SK-N-SH treated with all-trans-retinoic acid at 6 μM for 48 hours (cell line): Measurements from ENCODE around the gene BRF1.

Experiments
- ATAC-seq: fragments of 200-7000 bp; cut with Tn5 transposase; 3 replicates; pipeline ENCODE4 v1.9.1; 2020; ENCODE audit warnings: mild to moderate bottlenecking, moderate library complexity
- ARNTL ChIP-seq: fragments of 450-650 bp; formaldehyde crosslinking; IDR thresholded peaks from 2 replicates; pipeline ENCODE4 v1.5.0; 2020; ENCODE audit warnings: low read depth, mild to moderate bottlenecking, moderate library complexity, borderline replicate concordance
- BACH2 ChIP-seq: fragments of 250-450 bp; sonication (Bioruptor Pico); IDR thresholded peaks from 2 replicates; pipeline ENCODE4 v1.9.0; 2021; ENCODE audit warnings: mild to moderate bottlenecking, borderline replicate concordance
- CREB5 ChIP-seq: fragments of 250-450 bp; sonication (Bioruptor Pico); IDR thresholded peaks from 2 replicates; pipeline ENCODE4 v1.5.1; 2020; ENCODE audit warnings: low read depth, mild to moderate bottlenecking, moderate library complexity
- CSDC2 ChIP-seq: fragments of 250-450 bp; sonication (Bioruptor Pico); IDR thresholded peaks from 2 replicates; pipeline ENCODE4 v1.5.0; 2020; ENCODE audit warnings: mild to moderate bottlenecking, moderate library complexity
- ESRRG ChIP-seq: fragments of 250-450 bp; sonication (Bioruptor Pico); IDR thresholded peaks from 2 replicates; pipeline ENCODE4 v1.6.1; 2021; ENCODE audit warnings: mild to moderate bottlenecking
- GLIS3 ChIP-seq: fragments of 250-450 bp; sonication (Bioruptor Pico); IDR thresholded peaks from 2 replicates; pipeline ENCODE4 v1.5.0; 2020; ENCODE audit warnings: mild to moderate bottlenecking, moderate library complexity
- ISL1 ChIP-seq: fragments of 250-450 bp; sonication (Bioruptor Pico); IDR thresholded peaks from 2 replicates; pipeline ENCODE4 v2.1.2; 2022; ENCODE audit warnings: mild to moderate bottlenecking, moderate library complexity
- PATZ1 ChIP-seq: fragments of 250-450 bp; sonication (Bioruptor Pico); IDR thresholded peaks from 2 replicates; pipeline ENCODE4 v1.8.0; 2020; ENCODE audit warnings: mild to moderate bottlenecking, moderate library complexity, borderline replicate concordance
- POU6F1 ChIP-seq: fragments of 250-450 bp; sonication (Bioruptor Pico); IDR thresholded peaks from 2 replicates; pipeline ENCODE4 v1.8.0; 2021; ENCODE audit warnings: low read depth, mild to moderate bottlenecking, moderate library complexity, borderline replicate concordance
- SNAI2 ChIP-seq: fragments of 250-450 bp; sonication (Bioruptor Pico); IDR thresholded peaks from 2 replicates; pipeline ENCODE4 v1.5.0; 2020; ENCODE audit warnings: mild to moderate bottlenecking, moderate library complexity
- TCF4 ChIP-seq: fragments of 250-450 bp; sonication (Bioruptor Pico); IDR thresholded peaks from 2 replicates; pipeline ENCODE4 v1.8.0; 2021; ENCODE audit warnings: mild to moderate bottlenecking, moderate library complexity, borderline replicate concordance
- ZC3H10 ChIP-seq: fragments of 250-450 bp; sonication (Bioruptor Pico); IDR thresholded peaks from 2 replicates; pipeline ENCODE4 v1.5.1; 2021; ENCODE audit warnings: mild to moderate bottlenecking, moderate library complexity
- ZFP3 ChIP-seq: fragments of 250-450 bp; sonication (Bioruptor Pico); IDR thresholded peaks from 2 replicates; pipeline ENCODE4 v1.5.0; 2020; ENCODE audit warnings: mild to moderate bottlenecking, moderate library complexity
- ZFP30 ChIP-seq: fragments of 450-650 bp; formaldehyde crosslinking; IDR thresholded peaks from 2 replicates; pipeline ENCODE4 v1.5.0; 2022; ENCODE audit warnings: mild to moderate bottlenecking, moderate library complexity
- ZNF565 ChIP-seq: fragments of 450-650 bp; formaldehyde crosslinking; conservative IDR thresholded peaks from 2 replicates; pipeline ENCODE4 v1.5.0; 2020; ENCODE audit warnings: low read depth, mild to moderate bottlenecking, moderate library complexity
- ZNF70 ChIP-seq: fragments of 450-650 bp; formaldehyde crosslinking; IDR thresholded peaks from 2 replicates; pipeline ENCODE4 v1.5.0; 2020; ENCODE audit warnings: mild to moderate bottlenecking, moderate library complexity
- ZNF8 ChIP-seq: fragments of 450-650 bp; formaldehyde crosslinking; IDR thresholded peaks from 2 replicates; pipeline ENCODE4 v1.5.0; 2020; ENCODE audit warnings: mild to moderate bottlenecking, moderate library complexity
- TF ChIP-seq, protein P1 (sequence below): fragments of 250-450 bp; sonication (Bioruptor Pico); IDR thresholded peaks from 2 replicates; pipeline ENCODE4 v1.5.0; 2020; ENCODE audit warnings: mild to moderate bottlenecking, moderate library complexity
- TF ChIP-seq, protein P2 (sequence below): fragments of 250-450 bp; sonication (Bioruptor Pico); IDR thresholded peaks from 2 replicates; pipeline ENCODE4 v1.5.1; 2021; ENCODE audit warnings: mild to moderate bottlenecking, moderate library complexity

BRF1 gene

GRCh38 chr14:105324080-105324778 lies 23.4 kb upstream of the BRF1 start:
- ATAC-seq, result no peak
- TF ChIP-seq ARNTL (CRISPR knock-in tag), result no peak
- no peak for TF ChIP-seq ZNF8
- TF ChIP-seq GLIS3, result no peak
- TF ChIP-seq ZC3H10 (CRISPR knock-in tag), result no peak
- TF ChIP-seq BACH2 (CRISPR knock-in tag), result no peak
- TF ChIP-seq, protein P1, sequence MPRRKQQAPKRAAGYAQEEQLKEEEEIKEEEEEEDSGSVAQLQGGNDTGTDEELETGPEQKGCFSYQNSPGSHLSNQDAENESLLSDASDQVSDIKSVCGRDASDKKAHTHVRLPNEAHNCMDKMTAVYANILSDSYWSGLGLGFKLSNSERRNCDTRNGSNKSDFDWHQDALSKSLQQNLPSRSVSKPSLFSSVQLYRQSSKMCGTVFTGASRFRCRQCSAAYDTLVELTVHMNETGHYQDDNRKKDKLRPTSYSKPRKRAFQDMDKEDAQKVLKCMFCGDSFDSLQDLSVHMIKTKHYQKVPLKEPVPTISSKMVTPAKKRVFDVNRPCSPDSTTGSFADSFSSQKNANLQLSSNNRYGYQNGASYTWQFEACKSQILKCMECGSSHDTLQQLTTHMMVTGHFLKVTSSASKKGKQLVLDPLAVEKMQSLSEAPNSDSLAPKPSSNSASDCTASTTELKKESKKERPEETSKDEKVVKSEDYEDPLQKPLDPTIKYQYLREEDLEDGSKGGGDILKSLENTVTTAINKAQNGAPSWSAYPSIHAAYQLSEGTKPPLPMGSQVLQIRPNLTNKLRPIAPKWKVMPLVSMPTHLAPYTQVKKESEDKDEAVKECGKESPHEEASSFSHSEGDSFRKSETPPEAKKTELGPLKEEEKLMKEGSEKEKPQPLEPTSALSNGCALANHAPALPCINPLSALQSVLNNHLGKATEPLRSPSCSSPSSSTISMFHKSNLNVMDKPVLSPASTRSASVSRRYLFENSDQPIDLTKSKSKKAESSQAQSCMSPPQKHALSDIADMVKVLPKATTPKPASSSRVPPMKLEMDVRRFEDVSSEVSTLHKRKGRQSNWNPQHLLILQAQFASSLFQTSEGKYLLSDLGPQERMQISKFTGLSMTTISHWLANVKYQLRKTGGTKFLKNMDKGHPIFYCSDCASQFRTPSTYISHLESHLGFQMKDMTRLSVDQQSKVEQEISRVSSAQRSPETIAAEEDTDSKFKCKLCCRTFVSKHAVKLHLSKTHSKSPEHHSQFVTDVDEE (CRISPR knock-in tag), result no peak
- TF ChIP-seq ISL1 (CRISPR knock-in tag), result no peak
- TF ChIP-seq CSDC2, result no peak

- TF ChIP-seq POU6F1 (CRISPR knock-in tag) (no peak), TCF4 (CRISPR knock-in tag) (no peak), PATZ1 (CRISPR knock-in tag) (no peak), CREB5 (CRISPR knock-in tag) (no peak), GLIS3 (no peak), SNAI2 (CRISPR knock-in tag) (no peak), ZNF70 (CRISPR knock-in tag) (no peak), ESRRG (no peak), CSDC2 (no peak), ARNTL (CRISPR knock-in tag) (no peak), ZFP3 (CRISPR knock-in tag) (no peak), ZNF8 (no peak), ZFP30 (CRISPR knock-in tag) (no peak)
- TF ChIP-seq, protein P2, sequence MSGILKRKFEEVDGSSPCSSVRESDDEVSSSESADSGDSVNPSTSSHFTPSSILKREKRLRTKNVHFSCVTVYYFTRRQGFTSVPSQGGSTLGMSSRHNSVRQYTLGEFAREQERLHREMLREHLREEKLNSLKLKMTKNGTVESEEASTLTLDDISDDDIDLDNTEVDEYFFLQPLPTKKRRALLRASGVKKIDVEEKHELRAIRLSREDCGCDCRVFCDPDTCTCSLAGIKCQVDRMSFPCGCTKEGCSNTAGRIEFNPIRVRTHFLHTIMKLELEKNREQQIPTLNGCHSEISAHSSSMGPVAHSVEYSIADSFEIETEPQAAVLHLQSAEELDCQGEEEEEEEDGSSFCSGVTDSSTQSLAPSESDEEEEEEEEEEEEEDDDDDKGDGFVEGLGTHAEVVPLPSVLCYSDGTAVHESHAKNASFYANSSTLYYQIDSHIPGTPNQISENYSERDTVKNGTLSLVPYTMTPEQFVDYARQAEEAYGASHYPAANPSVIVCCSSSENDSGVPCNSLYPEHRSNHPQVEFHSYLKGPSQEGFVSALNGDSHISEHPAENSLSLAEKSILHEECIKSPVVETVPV (CRISPR knock-in tag), result no peak
- TF ChIP-seq, all 23 proteins: peak for 0
- ATAC-seq, result no peak
Measured at GRCh38 chr14:105323663-105324062, 22.9 kb upstream of the BRF1 start.

DNA sequence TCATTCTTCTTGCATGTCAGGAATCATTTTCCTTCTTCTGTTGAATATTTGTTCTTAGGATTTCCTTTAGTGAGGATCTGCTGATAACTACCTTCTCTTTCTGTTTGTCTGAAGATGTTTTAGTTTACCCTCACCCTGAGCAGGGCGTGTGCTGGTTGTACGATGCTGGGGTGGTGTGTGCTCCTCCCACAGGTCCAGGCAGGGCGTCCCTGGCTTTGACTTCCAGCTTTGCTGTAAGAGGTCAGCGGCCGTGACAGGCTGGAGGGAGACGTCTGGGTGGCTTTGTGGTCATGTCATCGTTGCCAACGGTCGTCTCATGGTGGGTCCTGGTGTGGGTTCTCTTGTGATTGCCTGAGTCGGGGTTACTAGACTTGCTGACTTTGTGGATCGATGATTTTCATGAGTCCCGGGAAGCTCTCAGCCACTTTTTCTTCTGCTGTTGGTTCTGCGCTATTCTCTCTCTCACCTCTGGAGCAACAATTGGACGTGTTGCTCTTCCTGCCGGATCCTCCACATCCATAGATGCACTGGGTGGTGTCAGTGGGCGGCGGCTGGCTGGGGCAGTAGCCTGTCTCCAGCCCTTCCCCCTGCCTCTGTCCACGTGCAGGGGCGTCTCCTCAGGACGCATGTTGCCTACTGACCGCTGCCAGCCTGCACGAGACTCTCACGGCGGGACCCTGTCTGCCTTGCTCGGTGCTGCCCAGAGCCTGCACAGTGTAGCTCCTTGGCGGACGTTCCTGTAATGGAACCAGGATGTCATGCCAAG lies 22.2 kb upstream of the BRF1 start:
- ATAC-seq, result no peak
- TF ChIP-seq ZNF565 (CRISPR knock-in tag) (no peak), ZC3H10 (CRISPR knock-in tag) (no peak), ARNTL (CRISPR knock-in tag) (no peak)
- TF ChIP-seq, all 23 proteins: peak for 0
